ENCODE measurements around the gene CHST11.

GRCh38 chr12:104736307-104736706, 279.6 kb downstream of the CHST11 start:
- no peak for TF ChIP-seq CTCF (IDR thresholded peaks at IDR 0.05)
- TF ChIP-seq EP300 (IDR thresholded peaks at IDR 0.05) = no peak
- no peak for TF ChIP-seq POLR2A (IDR thresholded peaks at IDR 0.05)
